Keratinocyte (primary cell): Measurements from ENCODE around the gene NLRP3. TPM values are rescaled to one million over a fixed set of nuclear protein-coding genes. Genes with fewer than 3 reads are reported as not detected.

Experiments
- DNase-seq: peaks from one replicate; pipeline ENCODE4 v3.0.0-alpha.2; 2011; ENCODE audit warnings: low read depth, missing footprints, low spot score
- FAIRE-seq: peaks from 2 replicates; lab custom pipeline; 2011; peaks lifted over from hg19 to GRCh38; lab: Jason Lieb, UNC
- H2AFZ ChIP-seq: 2 replicates; pipeline ENCODE4 v1.6.0; 2012; ENCODE audit warnings: low read length, control low read depth, inconsistent platforms; ENCODE audit not compliant: control insufficient read depth
- H3K27ac ChIP-seq: 2 replicates; pipeline ENCODE4 v1.5.1; 2011; ENCODE audit warnings: low read length; ENCODE audit not compliant: control insufficient read depth, insufficient read depth
- H3K27me3 ChIP-seq: 3 replicates; pipeline ENCODE4 v1.6.0; 2011; ENCODE audit warnings: low read length; ENCODE audit not compliant: control insufficient read depth, insufficient read depth; ENCODE audit errors: extremely low read depth
- H3K36me3 ChIP-seq, 2 experiments: 2 replicates in 1 of 2; 3 replicates in 1 of 2; pipeline ENCODE4 v1.5.1; 2011; ENCODE audit warnings: low read length in 2 of 2, mild to moderate bottlenecking in 1 of 2; ENCODE audit not compliant: control insufficient read depth in 2 of 2, insufficient read depth in 2 of 2; ENCODE audit errors: extremely low read depth in 1 of 2
- H3K4me1 ChIP-seq: 3 replicates; pipeline ENCODE4 v1.5.1; 2011; ENCODE audit warnings: low read length; ENCODE audit not compliant: control insufficient read depth, insufficient read depth; ENCODE audit errors: extremely low read depth
- H3K4me2 ChIP-seq: 3 replicates; pipeline ENCODE4 v1.6.0; 2011; ENCODE audit warnings: low read depth, low read length; ENCODE audit not compliant: control insufficient read depth, insufficient read depth; ENCODE audit errors: extremely low read depth
- H3K4me3 ChIP-seq, 3 experiments: fragments of 200-600 bp in 1 of 3; sonication (generic) in 1 of 3; 2 replicates in 2 of 3; 3 replicates in 1 of 3; pipeline ENCODE4 v1.5.1; 2011 to 2016; ENCODE audit warnings: low read length in 3 of 3, mild to moderate bottlenecking in 3 of 3, control low read depth in 2 of 3, inconsistent platforms in 1 of 3, low read depth in 1 of 3, mixed read lengths in 1 of 3, mixed run types in 1 of 3, moderate library complexity in 1 of 3; ENCODE audit not compliant: control insufficient read depth in 2 of 3, insufficient read depth in 2 of 3; ENCODE audit errors: extremely low read depth in 1 of 3
- H3K79me2 ChIP-seq: 2 replicates; pipeline ENCODE4 v1.6.0; 2012; ENCODE audit warnings: low read length; ENCODE audit not compliant: control insufficient read depth, insufficient read depth
- H3K9ac ChIP-seq: 3 replicates; pipeline ENCODE4 v1.6.0; 2011; ENCODE audit warnings: low read length; ENCODE audit not compliant: control insufficient read depth, insufficient read depth; ENCODE audit errors: extremely low read depth
- H3K9me1 ChIP-seq: 3 replicates; pipeline ENCODE4 v1.6.0; 2011; ENCODE audit warnings: low read length; ENCODE audit not compliant: control insufficient read depth, insufficient read depth; ENCODE audit errors: extremely low read depth
- H3K9me3 ChIP-seq: 2 replicates; pipeline ENCODE4 v1.5.1; 2012; ENCODE audit warnings: low read depth, low read length; ENCODE audit not compliant: control insufficient read depth
- H4K20me1 ChIP-seq: 3 replicates; pipeline ENCODE4 v1.6.0; 2011; ENCODE audit warnings: low read length; ENCODE audit not compliant: control insufficient read depth, insufficient read depth; ENCODE audit errors: extremely low read depth
- CTCF ChIP-seq, 3 experiments: IDR thresholded peaks in 1 of 3; conservative IDR thresholded peaks in 1 of 3; optimal IDR thresholded peaks in 1 of 3; 2 replicates in 2 of 3; 3 replicates in 1 of 3; pipeline versions ENCODE3 to v1.5.1; 2011; ENCODE audit warnings: low read length in 3 of 3, mild to moderate bottlenecking in 3 of 3, moderate library complexity in 2 of 3, control low read depth in 1 of 3, inconsistent platforms in 1 of 3; ENCODE audit not compliant: insufficient read depth in 2 of 3; ENCODE audit errors: extremely low read depth in 1 of 3
- EZH2 ChIP-seq: IDR thresholded peaks from one replicate; pipeline ENCODE4 v1.6.1; 2012; ENCODE audit warnings: inconsistent platforms, mild to moderate bottlenecking, low read length, moderate library complexity
- dilution Hi-C: fragments of 300-500 bp; cut with MboI; formaldehyde crosslinking; loops from one replicate; pipeline ENCODE4 v1.7.0; 2020; ENCODE audit warnings: low sequenced_read_pairs; ENCODE audit not compliant: extremely low pct_ligation_motif_present
- polyA plus RNA-seq, 5 experiments: library from polyadenylated mRNA; depleted of rRNA in 3 of 5; stranded (reverse) in 3 of 5; stranded (forward) in 1 of 5; unstranded in 1 of 5; fragments of >200 nt; gene quantifications; 1 replicate in 1 of 5; 2 replicates in 3 of 5; 3 replicates in 1 of 5; pipeline versions ENCODE4 v1.2.1 to v1.2.3, GENCODE V29; 2011 to 2012; ENCODE audit warnings: missing spikeins in 2 of 5, low read depth in 1 of 5, low replicate concordance in 1 of 5

The NLRP3 gene
- polyA plus RNA-seq, 1 donor (not counting 4 experiments of a cell fraction or from before 2014, with no cell fraction given), result 0.03 TPM

GRCh38 chr1:247494767-247495166 lies 78.8 kb downstream of the NLRP3 start:
- Histone ChIP-seq H3K4me3 (no peak overlapping the region), H3K79me2 (no peaks in the 10 kb centered on the region), H3K9me3 (peaks cover 3% of the 10 kb centered on the region), H3K9ac (no peak overlapping the region), H2AFZ (no peak overlapping the region), H3K4me2 (no peak overlapping the region), H3K27me3 (no peaks in the 10 kb centered on the region), H3K4me1 (no peaks in the 10 kb centered on the region), H3K36me3 (no peaks in the 10 kb centered on the region), H4K20me1 (no peaks in the 10 kb centered on the region), H3K9me1 (no peaks in the 10 kb centered on the region), H3K27ac (no peak overlapping the region)
- TF ChIP-seq EZH2, result no peak
- TF ChIP-seq CTCF (optimal IDR thresholded peaks at IDR 0.05 in 1 of 3, IDR thresholded peaks at IDR 0.05 in 1 of 3, conservative IDR thresholded peaks at IDR 0.05 in 1 of 3; ENCODE audit: extremely low read depth in 1 of 3, insufficient read depth in 2 of 3, low read length in 3 of 3), result no peak
- no peak for FAIRE-seq
- no peak for DNase-seq
- dilution Hi-C loops, result no loop called here

- H2AFZ ChIP-seq, result no peak overlapping the region
- H3K4me2 ChIP-seq, result no peak overlapping the region
- H3K27me3 ChIP-seq, result no peaks in the 10 kb centered on the region
- TF ChIP-seq CTCF (optimal IDR thresholded peaks at IDR 0.05 in 1 of 3, IDR thresholded peaks at IDR 0.05 in 1 of 3, conservative IDR thresholded peaks at IDR 0.05 in 1 of 3; ENCODE audit: extremely low read depth in 1 of 3, insufficient read depth in 2 of 3, low read length in 3 of 3) (no peak), EZH2 (no peak)
- FAIRE-seq, result no peak
- H3K79me2 ChIP-seq, result no peaks in the 10 kb centered on the region
- no peaks in the 10 kb centered on the region for H4K20me1 ChIP-seq
- no peaks in the 10 kb centered on the region for H3K36me3 ChIP-seq
- DNase-seq, result no peak
- dilution Hi-C loops, result no loop called here
- no peaks in the 10 kb centered on the region for H3K4me1 ChIP-seq
- H3K9me1 ChIP-seq, result no peaks in the 10 kb centered on the region
- H3K4me3 ChIP-seq, result no peak overlapping the region
- no peak overlapping the region for H3K27ac ChIP-seq
- no peak overlapping the region for H3K9ac ChIP-seq
- no peaks in the 10 kb centered on the region for H3K9me3 ChIP-seq
Observed at GRCh38 chr1:247496581-247497285, 80.8 kb downstream of the NLRP3 start.

Other genes starting within 250 kb of the NLRP3 start
- 2.9 to 4.1 TPM (median 2.9 TPM) in 3 replicates for gene ZNF124, start 244.2 kb upstream of the NLRP3 start, polyA plus RNA-seq
- gene VN1R5, start 160.1 kb upstream of the NLRP3 start, polyA plus RNA-seq, result not detected in 3 replicates
- gene ZNF496, start 84.3 kb upstream of the NLRP3 start, polyA plus RNA-seq, result 8.2 to 9.0 TPM (median 8.9 TPM) in 3 replicates
- gene OR2B11, start 41.9 kb downstream of the NLRP3 start, polyA plus RNA-seq, result not detected in 3 replicates
- not detected in 3 replicates for gene OR2C3, start 120.3 kb downstream of the NLRP3 start, polyA plus RNA-seq
- not detected in 3 replicates for gene GCSAML, start 133.0 kb downstream of the NLRP3 start, polyA plus RNA-seq
- not detected in 3 replicates for gene OR2G2, start 172.2 kb downstream of the NLRP3 start, polyA plus RNA-seq
- not detected in 3 replicates for gene OR2G3, start 189.4 kb downstream of the NLRP3 start, polyA plus RNA-seq